Nephron progenitor cell (in vitro differentiated cells): Measurements from ENCODE around the gene PLA2G7.
A peak's percentile ranks its signal among the peaks of the same experiment; 100 is the strongest.

ENCODE experiments used
- DNase-seq: peaks from one replicate; pipeline ENCODE4 v3.0.0; 2021
- H3K27ac Mint-ChIP-seq: 2 replicates; pipeline ENCODE4 v1.8.0; 2021; ENCODE audit warnings: mild to moderate bottlenecking, moderate library complexity, mixed read lengths
- H3K27me3 Mint-ChIP-seq: 2 replicates; pipeline ENCODE4 v1.8.0; 2021; ENCODE audit warnings: mild to moderate bottlenecking, low read depth, mixed read lengths; ENCODE audit not compliant: poor library complexity
- H3K36me3 Mint-ChIP-seq: 2 replicates; pipeline ENCODE4 v1.8.0; 2021; ENCODE audit warnings: low read depth, mixed read lengths
- H3K4me1 Mint-ChIP-seq: 2 replicates; pipeline ENCODE4 v1.8.0; 2021; ENCODE audit warnings: mixed read lengths
- H3K4me3 Mint-ChIP-seq: 2 replicates; pipeline ENCODE4 v1.8.0; 2021; ENCODE audit warnings: mild to moderate bottlenecking, moderate library complexity, mixed read lengths
- H3K9me3 Mint-ChIP-seq: 2 replicates; pipeline ENCODE4 v1.8.0; 2021; ENCODE audit warnings: mild to moderate bottlenecking, moderate library complexity, mixed read lengths
- CTCF ChIP-seq: fragments of 200-600 bp; sonication (generic); IDR thresholded peaks from 2 replicates; pipeline ENCODE4 v1.5.0; 2021; ENCODE audit warnings: antibody characterized with exemption

Gene PLA2G7

GRCh38 chr6:46674410-46674809 lies 60.8 kb downstream of the PLA2G7 start:
- no peak for TF ChIP-seq CTCF
- Mint-ChIP-seq H3K4me1 (no peaks in the 10 kb centered on the region), H3K36me3 (peaks cover 7% of the 10 kb centered on the region), H3K27ac (no peak overlapping the region), H3K4me3 (no peak overlapping the region), H3K27me3 (no peaks in the 10 kb centered on the region), H3K9me3 (no peaks in the 10 kb centered on the region)
- DNase-seq: no peak

DNA sequence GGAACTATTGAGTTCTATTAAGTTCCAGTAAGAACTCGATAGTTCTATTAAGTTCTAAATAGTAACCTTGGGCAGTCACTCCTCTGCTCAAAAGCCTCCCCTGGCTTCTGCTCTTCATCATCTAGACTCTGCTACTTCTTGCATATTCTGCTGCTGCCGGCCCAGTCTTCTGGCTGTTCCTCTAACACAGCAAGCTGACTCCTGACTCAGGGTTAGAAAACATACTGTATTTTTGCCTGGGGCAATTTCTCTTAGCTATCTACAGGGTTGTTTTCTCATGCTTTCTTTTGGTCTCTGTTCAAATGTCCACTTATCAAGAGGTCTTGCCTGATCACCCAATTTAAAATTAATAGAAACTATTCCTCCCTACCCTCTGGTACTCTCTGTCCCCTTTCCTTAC lies 67.8 kb downstream of the PLA2G7 start:
- no peak for DNase-seq
- peaks cover 13% of the 10 kb centered on the region for H3K36me3 Mint-ChIP-seq
- TF ChIP-seq CTCF: no peak
- no peaks in the 10 kb centered on the region for H3K9me3 Mint-ChIP-seq
- H3K4me1 Mint-ChIP-seq: no peaks in the 10 kb centered on the region
- H3K4me3 Mint-ChIP-seq: no peak overlapping the region
- H3K27me3 Mint-ChIP-seq: no peaks in the 10 kb centered on the region
- H3K27ac Mint-ChIP-seq: no peak overlapping the region

- no peaks in the 10 kb centered on the region for H3K4me1 Mint-ChIP-seq
- H3K9me3 Mint-ChIP-seq: no peaks in the 10 kb centered on the region
- H3K36me3 Mint-ChIP-seq: peaks cover 5% of the 10 kb centered on the region
- no peak overlapping the region for H3K27ac Mint-ChIP-seq
- no peaks in the 10 kb centered on the region for H3K27me3 Mint-ChIP-seq
- TF ChIP-seq CTCF: no peak
- no peak overlapping the region for H3K4me3 Mint-ChIP-seq
- DNase-seq: no peak
These were observed 73.7 kb downstream of the PLA2G7 start for GRCh38 chr6:46661483-46661882.

DNA sequence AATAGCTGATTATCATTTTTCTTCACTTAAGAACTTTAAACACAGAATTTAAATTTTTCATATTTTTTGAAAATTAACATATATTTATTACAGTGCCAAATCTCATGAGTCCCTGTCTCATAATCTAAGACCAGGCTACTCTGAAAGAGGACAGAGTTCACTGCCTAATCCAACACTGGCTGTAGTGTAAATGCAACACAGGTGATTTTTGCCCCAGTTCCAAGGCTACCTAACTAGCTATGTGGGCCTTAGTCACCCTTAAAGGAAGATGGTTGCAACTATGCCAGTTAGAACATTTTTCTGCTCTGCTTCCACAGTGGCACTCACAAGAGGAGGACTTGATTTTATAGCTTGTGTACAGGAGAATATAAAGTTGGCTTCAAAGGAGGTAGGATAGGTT lies 77.5 kb downstream of the PLA2G7 start:
- no peak for TF ChIP-seq CTCF
- no peak overlapping the region for H3K4me3 Mint-ChIP-seq
- no peak overlapping the region for H3K27ac Mint-ChIP-seq
- peaks cover 3% of the 10 kb centered on the region for H3K27me3 Mint-ChIP-seq
- no peak for DNase-seq
- H3K9me3 Mint-ChIP-seq: no peaks in the 10 kb centered on the region
- H3K36me3 Mint-ChIP-seq: peaks cover 9% of the 10 kb centered on the region
- peaks cover 19% of the 10 kb centered on the region for H3K4me1 Mint-ChIP-seq

- Mint-ChIP-seq H3K36me3 (peaks cover 9% of the 10 kb centered on the region), H3K27me3 (peaks cover 3% of the 10 kb centered on the region), H3K9me3 (no peaks in the 10 kb centered on the region), H3K4me3 (no peak overlapping the region), H3K27ac (peak overlapping the region; percentile 54), H3K4me1 (peaks cover 33% of the 10 kb centered on the region)
- DNase-seq: peak; percentile 37
- peak; percentile 58 for TF ChIP-seq CTCF
These were observed 79.4 kb downstream of the PLA2G7 start for GRCh38 chr6:46655803-46656202.
